NCI-H2081 treated with DMSO at 0.1 percent for 48 hours (cell line): Measurements from ENCODE around the gene LPP.

Source experiments
- DNase-seq: peaks from one replicate; lab custom pipeline; 2025; lab: John Stamatoyannopoulos, UW

The LPP gene

DNA sequence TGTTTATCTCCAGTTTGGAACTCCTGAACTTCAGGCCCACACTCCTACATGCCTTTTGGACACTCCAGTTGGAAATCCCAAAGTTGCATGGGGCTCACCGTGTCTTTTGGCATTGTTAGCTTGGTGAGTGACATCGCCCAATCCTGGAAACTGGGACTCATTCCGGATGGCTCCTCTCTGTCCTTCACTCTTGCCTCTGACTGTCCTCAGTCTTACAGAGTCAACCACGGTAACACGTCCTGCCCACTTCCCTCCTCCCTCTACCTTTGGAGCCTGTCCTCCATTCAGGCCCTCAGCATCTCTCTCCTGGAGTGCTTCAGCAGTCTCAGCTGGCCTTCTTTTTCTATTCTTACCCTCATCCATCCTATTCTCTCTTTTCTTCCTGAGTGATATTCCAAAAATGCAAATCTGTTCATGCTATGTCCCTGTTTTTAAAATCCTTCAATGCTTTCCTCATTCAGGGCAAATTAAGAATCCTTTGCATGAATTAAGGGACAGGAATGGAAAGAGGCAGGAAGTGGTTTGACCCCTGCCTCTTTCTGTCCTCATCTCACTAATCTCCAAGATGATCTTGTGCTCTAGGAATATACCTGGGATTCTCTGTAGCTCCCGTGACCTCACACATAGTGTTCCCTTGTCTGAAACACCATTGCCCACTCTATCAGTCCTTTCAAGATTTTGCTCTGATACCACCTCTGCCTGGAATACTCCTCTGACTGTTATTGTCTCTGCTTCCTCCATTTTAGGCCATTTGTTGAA, 42.5 kb downstream of the LPP start:
- DNase-seq = no peak

DNA sequence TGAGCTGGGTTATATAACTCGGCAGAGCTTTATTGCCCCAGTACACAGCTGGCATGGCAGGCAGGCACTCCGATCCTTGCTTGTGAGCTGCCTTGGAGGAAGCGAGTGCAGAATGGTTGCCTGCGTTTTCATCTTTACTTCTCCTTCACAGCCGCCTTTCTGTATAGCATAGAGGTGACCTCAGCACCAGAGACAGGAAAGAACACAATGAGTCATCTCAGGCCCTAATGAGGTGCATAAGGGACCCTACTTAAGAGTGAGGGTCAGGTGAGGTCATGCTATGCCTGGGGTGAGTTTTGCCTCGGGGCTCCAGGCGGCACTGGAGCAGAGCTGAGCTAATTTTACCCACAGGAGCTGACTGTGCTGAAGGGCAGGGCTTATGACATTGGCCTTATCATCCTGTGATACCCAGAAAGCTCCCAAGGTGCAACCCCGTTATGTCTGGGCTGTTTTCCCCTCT, 43.5 kb downstream of the LPP start:
- DNase-seq = no peak

DNA sequence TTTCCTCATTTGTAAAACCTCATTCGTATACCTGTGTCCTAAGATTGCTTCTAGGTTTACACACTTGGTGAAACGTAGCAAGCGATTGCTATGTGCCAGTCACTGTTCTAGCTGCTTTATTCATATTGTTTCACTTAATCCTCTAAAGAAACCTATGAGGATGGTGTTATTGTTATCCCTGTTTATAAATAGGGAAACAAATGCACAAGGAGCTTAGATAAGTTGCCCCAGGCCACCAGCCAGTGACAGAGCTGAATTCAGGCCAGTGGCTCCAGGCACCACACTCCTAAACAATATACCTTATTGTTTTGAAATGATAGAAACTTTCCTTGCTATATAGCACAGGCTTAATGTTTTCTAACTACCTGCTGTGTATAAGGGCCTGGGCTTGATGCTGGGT, 44.0 kb downstream of the LPP start:
- no peak for DNase-seq

- no peak for DNase-seq
These were observed 44.9 kb downstream of the LPP start for GRCh38 chr3:188198760-188199327.

DNA sequence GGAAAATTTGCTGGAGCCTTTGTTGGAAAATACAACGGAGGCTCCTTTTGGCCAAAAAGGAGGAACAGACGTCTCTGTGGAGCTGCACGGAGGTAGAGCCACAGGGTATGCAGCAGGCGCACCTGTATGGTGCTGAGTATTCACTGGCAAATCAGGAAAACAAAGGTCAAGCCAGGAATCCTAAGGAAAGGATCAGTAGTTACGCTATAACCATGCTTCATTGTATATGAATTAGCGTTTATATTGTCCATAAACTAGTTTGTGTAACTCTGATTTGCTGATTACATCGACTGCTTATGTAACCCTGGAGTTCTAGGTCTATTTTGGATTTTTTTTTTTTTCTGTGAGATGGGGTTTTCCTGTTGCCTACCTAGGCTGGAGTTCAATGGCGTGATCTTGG, 45.4 kb downstream of the LPP start:
- no peak for DNase-seq

DNA sequence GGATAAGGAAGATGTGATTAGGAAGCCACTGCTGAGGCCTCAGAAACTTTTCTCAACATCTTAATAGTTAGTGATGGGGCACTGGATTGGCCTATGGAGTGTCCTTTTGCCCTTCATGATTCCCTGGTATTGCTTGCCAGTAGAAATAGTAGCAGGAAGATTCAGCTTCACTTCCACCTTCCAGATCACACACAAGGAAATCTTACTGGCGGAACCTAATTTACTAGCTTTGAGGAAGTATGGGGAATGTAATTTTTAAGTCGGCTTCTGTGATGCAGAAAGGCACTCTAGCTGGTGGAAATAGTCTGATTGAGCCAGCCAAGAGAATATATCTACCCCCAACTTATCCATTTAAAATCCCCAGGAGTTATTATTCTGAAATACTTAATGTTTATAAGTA, 46.5 kb downstream of the LPP start:
- DNase-seq = no peak

- no peak for DNase-seq
These were observed 48.6 kb downstream of the LPP start for GRCh38 chr3:188202358-188203138.

DNA sequence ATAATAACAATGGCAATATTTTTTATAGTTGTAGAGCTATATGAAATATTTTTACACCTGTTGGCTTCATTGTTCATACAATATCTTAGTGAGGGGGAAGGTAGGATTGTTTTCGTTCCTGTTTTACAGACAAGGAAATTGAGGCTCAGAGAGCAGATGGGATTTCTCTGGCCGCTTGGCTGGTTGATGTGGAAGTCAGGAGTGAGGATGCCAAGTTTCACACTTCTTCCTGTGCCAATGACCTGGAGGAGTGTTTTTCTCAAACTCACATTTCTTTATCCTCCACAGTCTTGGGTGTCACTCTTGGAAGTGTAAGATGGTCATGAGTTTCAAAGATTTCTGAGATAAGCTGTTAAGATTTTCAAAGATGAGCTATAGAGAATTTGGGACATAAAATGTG, 50.6 kb downstream of the LPP start:
- DNase-seq = no peak

- no peak for DNase-seq
These were observed 52.0 kb downstream of the LPP start for GRCh38 chr3:188205992-188206416.

DNA sequence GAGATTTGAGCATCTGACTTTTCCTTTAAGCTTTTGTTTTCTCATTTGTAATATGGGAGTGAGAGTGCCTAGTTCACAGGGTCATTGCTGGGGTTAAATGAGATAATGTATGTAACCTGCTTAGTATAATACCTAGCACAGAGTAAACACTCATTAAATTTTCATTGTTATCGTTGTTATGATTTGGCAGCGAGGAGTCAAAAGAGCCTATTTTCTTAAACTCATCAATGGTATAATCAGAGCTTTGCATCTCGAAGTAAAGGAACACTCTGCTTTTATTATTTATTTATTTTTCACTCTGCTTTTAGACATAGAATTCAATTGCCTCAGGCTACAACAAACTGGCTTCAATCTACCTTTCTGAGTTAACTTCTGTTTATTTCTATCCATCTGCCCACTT, 52.8 kb downstream of the LPP start:
- no peak for DNase-seq

DNA sequence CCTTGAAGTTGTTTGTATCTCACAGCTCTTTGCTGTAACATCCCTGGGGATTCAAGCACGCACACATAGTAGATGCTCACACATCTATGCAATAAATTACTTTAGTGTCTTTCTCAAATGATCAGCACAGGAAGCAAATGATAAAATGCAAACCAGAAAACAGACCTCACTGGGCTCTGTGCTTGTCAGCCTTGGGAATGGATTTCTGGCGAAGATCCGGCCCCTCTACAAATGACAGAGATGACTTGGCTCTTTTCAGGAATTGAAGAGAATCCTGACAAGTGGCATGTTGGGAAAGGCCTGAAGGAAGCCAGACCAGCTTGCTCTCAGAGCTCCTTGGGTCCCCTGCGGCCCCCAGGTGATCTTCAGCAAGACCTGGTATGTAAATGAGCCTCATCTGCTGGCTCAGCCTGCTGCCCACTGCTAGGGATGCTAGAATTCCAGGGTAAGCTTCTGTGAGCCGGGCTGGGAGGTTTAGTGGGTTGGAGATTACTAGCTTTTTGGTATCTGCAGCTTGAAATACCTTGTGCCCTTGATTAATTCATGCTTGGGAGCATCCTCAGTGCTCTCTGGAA, 54.1 kb downstream of the LPP start:
- DNase-seq = no peak

DNA sequence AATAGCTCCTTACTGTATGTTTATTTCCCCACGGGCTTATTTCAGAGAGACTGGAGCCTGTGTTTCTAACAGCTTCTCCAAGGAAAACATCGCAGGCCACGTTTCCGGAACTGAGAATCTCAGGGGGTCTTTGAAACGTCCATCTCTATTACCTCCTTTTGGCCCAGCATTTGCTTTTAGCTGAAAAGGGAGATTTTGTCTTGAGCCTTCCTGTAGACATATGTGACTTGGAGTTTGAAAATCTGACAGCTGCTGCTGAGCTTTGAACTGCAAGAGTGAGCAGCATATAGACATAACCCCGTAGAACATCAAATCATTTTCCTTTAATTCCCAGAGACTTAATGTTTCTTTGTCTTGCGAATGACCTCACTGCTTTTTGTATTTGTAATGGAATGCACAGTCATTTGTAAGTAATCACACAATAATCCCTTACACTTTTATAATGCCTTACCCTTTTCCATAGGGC, 54.6 kb downstream of the LPP start:
- no peak for DNase-seq

- no peak for DNase-seq
These were observed 55.1 kb downstream of the LPP start for GRCh38 chr3:188209034-188209433.

DNA sequence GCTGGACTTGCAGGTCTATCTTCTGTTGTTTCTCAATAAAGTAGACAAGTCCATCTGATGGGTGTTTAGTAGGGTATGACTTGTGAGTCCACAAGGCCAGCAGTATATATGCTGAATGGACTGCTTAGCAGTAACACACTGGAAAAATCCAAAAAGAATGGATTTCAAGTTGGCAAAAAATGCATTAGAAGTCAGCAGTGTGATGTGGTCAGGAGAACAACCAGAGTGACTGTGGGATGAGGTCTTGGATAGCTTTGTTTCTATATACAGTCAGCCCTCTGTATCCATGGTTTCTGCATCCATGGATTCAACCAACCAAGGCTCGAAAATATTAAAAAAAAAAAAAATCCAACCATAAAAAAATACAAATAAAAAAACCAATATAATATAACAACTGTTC, 55.8 kb downstream of the LPP start:
- no peak for DNase-seq

- DNase-seq = no peak
These were observed 57.5 kb downstream of the LPP start for GRCh38 chr3:188211476-188211875.

DNA sequence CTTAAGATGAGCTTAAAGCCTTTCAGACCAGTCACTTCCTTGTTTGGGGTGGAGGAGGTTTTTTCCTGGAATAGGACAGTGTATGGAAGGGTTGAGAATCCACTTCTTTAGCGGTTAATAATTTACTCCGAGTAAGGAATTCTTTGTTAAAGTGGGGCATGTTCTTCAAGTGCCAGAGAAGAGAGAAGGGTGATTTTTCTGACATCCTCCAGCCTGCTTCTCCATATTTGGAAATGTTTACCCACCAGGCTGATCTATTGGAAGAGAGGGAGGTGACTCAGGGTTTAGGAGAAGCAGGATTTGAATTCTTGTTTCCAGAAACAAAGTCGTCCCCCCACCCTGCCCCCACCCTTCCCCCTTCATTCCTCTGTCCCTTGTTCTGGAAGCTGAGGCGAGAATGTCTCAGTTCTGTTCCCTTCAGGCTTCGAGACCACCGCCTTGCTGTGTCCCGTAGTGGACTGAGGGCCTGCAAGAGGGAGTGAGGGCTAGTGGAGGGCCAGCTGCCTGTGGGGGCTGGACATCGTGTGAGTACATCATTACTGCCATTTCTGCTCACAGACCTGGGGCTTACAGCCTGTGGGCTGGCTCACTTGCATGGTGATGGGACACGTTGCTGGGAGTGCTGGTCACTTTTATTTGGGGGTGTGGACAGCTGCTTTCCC, 58.5 kb downstream of the LPP start:
- no peak for DNase-seq

DNA sequence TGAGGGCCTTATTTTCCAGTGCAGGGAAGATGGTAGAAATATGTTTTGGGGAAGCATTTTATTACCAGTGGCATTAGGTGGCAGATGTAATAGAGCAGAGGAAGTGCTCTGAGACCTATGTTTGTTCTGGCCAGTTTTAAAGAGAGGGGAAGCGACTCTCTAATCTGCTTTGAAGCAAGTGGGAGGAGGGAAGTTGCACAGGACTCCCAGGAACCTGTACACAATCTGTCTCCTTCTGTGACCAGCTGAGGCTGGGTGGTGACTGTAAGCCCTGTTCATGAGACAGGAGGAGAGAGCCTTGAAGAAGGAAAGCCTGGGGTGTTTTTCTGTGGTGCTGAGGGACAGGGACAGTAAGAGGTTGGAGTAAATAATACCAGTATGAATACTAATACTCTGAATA, 60.5 kb downstream of the LPP start:
- no peak for DNase-seq

DNA sequence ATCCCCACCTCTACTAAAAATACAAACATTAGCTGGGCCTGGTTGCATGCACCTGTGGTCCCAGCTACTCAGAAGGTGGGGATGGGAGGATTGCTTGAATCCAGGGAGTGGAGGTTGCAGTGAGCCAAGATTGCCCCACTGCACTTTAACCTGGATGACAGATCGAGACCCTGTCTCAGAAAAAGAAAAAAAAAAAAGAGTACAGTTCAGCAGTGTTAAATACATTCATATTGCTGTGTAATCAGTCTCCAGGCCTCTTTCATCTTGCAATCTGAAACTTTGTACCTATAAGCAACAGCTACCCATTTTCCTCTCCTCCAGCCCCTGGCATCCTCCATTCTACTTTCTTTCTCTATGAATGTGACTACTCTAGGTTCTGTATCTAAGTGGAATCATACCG, 61.2 kb downstream of the LPP start:
- DNase-seq = no peak

DNA sequence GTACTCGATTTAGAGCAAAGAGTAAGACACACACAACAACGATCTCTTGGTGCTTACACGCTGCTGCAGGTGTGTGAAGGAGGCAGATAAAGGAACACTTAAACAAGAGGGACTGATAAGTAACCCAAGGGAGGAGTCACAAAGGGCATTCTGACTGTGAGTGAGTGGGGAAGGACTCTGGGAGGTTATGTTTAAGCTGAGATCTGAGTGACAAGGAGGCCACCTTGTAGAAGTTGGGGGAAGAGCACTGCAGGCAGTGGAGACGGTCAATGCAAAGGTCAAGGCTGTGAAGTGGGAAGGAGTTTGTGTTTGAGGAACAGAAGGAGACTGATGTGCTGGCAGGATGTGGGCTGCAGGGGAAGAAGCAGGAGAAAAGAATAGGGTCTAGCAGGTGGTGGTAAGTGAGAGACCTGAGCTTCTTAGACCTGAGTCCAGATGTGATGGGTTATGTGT, 63.1 kb downstream of the LPP start:
- no peak for DNase-seq

DNA sequence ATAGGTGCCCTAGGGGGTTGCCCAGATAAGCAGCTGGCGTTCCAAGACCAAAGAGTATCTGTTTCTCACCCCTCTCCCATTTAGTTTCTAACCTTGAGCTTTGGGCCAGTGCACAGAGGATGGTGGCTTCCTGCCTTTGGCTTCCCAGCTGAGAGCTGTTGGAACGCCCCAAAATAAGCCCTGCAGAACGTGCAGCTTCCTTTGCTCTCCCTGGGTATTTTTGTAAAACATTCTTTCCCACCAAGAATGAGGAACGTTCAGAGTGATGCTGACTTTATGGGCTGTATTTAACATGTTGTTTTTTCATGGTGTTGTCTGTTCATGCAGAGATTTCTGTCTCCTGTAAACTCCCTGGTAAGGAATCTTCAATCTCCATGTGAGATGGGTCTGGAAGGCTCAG, 63.8 kb downstream of the LPP start:
- DNase-seq = no peak

DNA sequence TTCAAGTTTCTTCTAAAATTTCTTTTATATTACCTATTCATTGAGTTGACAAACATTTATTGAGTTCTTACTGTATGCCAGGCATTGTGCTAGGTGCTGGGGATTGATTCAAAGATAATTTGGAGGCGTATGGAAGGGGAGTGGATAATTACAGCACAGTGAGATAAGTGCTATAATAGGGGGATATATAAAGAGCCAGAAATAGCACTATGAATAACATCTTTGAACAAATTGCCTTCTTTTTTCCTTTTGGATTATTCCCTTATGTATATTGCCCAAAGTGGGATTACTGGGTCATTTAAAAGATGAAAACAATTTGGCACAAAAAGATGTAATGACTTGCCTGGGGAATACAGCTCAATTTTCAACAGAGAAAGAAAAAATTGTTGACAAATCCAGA, 64.6 kb downstream of the LPP start:
- peak; percentile 82 for DNase-seq

- DNase-seq = no peak
These were observed 65.2 kb downstream of the LPP start for GRCh38 chr3:188219147-188219546.
